Thyroid gland (tissue), 4 donors: Measurements from ENCODE around the gene SLC38A10. TPM values are rescaled to one million over a fixed set of nuclear protein-coding genes. Genes with fewer than 3 reads are reported as not detected.

Experiments
- DNase-seq, 2 donors: peaks; one replicate each; pipeline ENCODE4 v3.0.0-alpha.2; 2019
- H3K27ac ChIP-seq, 3 donors: fragments of 200-600 bp; sonication (generic); 1 replicate in 2 of 3; 2 replicates in 1 of 3; pipeline ENCODE4 v1.5.1; 2016 to 2019; ENCODE audit warnings: mild to moderate bottlenecking in 1 of 3, moderate library complexity in 1 of 3
- H3K27me3 ChIP-seq: fragments of 200-600 bp; sonication (generic); one replicate; pipeline ENCODE4 v1.5.1; 2019
- H3K36me3 ChIP-seq, 2 donors: fragments of 200-600 bp; sonication (generic); one replicate each; pipeline ENCODE4 v1.5.1; 2016 to 2019
- H3K4me1 ChIP-seq, 2 donors: fragments of 200-600 bp; sonication (generic); one replicate each; pipeline ENCODE4 v1.5.1; 2017 to 2019
- H3K4me3 ChIP-seq, 3 donors: fragments of 200-600 bp; sonication (generic); replicated peaks in 1 of 3; 1 replicate in 2 of 3; 2 replicates in 1 of 3; pipeline ENCODE4 v1.5.1; 2016; ENCODE audit warnings: mild to moderate bottlenecking in 1 of 3
- H3K9me3 ChIP-seq: fragments of 200-600 bp; sonication (generic); one replicate; pipeline ENCODE4 v1.5.1; 2017
- POLR2A ChIP-seq, 2 donors: fragments of 450-650 bp; IDR thresholded peaks; one replicate each; pipeline ENCODE4 v1.6.1; 2017; ENCODE audit warnings: antibody characterized with exemption in 2 of 2, mild to moderate bottlenecking in 2 of 2, moderate library complexity in 1 of 2
- WGBS, 2 donors: methylation state at CpG; one replicate each; pipeline ENCODE4 v1.1.5; 2017; 5-methylcytosine and 5-hydroxymethylcytosine counted together
- intact Hi-C: fragments of 100-400 bp; cut with DNase I; formaldehyde crosslinking; loops from one replicate; pipeline ENCODE4 v1.15.1; 2023
- total RNA-seq, 4 donors: library from RNA; depleted of rRNA; stranded (reverse); fragments of >200 nt; gene quantifications; one replicate each; pipeline ENCODE4 v1.2.3, GENCODE V29; 2016
- TF ChIP-seq, protein P1 (sequence below), 6 experiments: fragments of 200-600 bp in 3 of 6; fragments of 450-650 bp in 3 of 6; sonication (generic) in 3 of 6; IDR thresholded peaks; one replicate each; pipeline ENCODE4 v1.5.1; 2016 to 2019; ENCODE audit warnings: antibody characterized with exemption in 6 of 6, mild to moderate bottlenecking in 2 of 6, inconsistent platforms in 1 of 6, moderate library complexity in 1 of 6

The SLC38A10 gene
- total RNA-seq, 4 donors from 2014 or later, result 81.8 to 140 (median 121) TPM

GRCh38 chr17:81304196-81305015 is 9.3 kb upstream of the SLC38A10 start:
- H3K27ac ChIP-seq, result no peak overlapping the region
- peaks cover 6 to 13% of the 10 kb centered on the region in 2 donors for H3K4me1 ChIP-seq
- TF ChIP-seq, protein P1, sequence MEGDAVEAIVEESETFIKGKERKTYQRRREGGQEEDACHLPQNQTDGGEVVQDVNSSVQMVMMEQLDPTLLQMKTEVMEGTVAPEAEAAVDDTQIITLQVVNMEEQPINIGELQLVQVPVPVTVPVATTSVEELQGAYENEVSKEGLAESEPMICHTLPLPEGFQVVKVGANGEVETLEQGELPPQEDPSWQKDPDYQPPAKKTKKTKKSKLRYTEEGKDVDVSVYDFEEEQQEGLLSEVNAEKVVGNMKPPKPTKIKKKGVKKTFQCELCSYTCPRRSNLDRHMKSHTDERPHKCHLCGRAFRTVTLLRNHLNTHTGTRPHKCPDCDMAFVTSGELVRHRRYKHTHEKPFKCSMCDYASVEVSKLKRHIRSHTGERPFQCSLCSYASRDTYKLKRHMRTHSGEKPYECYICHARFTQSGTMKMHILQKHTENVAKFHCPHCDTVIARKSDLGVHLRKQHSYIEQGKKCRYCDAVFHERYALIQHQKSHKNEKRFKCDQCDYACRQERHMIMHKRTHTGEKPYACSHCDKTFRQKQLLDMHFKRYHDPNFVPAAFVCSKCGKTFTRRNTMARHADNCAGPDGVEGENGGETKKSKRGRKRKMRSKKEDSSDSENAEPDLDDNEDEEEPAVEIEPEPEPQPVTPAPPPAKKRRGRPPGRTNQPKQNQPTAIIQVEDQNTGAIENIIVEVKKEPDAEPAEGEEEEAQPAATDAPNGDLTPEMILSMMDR (IDR thresholded peaks at IDR 0.05), result no peak
- TF ChIP-seq POLR2A (IDR thresholded peaks at IDR 0.05), result no peak
- no peaks in the 10 kb centered on the region for H3K9me3 ChIP-seq
- no peaks in the 10 kb centered on the region for H3K27me3 ChIP-seq
- no peaks in the 10 kb centered on the region for H3K36me3 ChIP-seq
- no peak for DNase-seq
- intact Hi-C loops, result no loop called here
- WGBS, 2 donors, result 93% methylated on average over 21 to 35 of the region's 39 CpGs
- no peak overlapping the region for H3K4me3 ChIP-seq

DNA sequence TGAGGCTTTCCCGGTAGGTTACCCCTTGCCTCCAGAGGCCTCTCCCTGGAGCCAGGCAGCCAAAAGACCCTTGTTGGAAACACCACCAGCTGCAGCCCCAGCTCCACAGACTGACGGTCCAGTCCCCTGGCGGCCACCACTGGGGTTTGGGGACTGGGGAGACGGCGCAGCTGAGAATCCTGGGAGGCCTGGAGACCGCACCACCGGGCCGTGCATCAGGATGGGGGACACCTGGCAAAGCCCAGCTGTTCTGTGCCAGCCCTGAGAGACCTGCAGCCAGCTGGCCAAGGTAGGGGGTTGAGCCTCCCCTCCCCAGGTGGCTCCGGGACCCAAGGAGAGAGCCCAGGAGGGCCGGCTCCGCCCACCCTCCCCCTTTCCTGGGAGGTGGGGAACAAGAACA is 8.3 kb upstream of the SLC38A10 start:
- no peaks in the 10 kb centered on the region for H3K27me3 ChIP-seq
- H3K4me3 ChIP-seq, result no peak overlapping the region
- intact Hi-C loops, result no loop called here
- no peak for DNase-seq
- H3K9me3 ChIP-seq, result no peaks in the 10 kb centered on the region
- 60 to 100% methylated on average over 1 of the region's 11 CpGs for WGBS, 2 donors
- no peaks in the 10 kb centered on the region for H3K36me3 ChIP-seq
- no peak overlapping the region for H3K27ac ChIP-seq
- TF ChIP-seq POLR2A (IDR thresholded peaks at IDR 0.05), result no peak
- TF ChIP-seq, protein P1 (IDR thresholded peaks at IDR 0.05), result no peak
- peaks cover 0 to 5% of the 10 kb centered on the region in 2 donors for H3K4me1 ChIP-seq

DNA sequence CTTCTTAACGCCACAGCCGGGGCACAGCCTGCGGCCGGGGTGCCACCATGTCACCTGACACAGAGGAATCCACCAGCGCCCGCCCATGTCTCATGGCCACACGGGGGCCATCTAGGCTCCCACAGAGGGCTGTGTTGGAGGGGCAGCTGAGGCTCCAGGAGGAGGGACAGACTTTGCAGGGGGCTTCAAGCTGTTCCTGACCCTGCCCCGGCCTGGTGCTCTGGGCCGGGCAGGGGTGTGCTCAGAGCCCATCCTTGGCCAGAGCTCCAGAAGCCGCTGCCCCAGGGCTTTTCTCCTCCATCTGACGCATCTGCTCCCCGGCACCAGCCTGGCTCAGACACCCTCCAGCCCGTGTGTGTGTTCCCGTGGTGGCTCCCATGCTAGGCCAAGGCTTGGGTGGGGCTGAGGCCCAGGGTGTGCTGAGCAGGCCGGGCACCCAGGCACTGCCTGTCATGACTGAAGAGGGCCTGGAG is 7.8 kb upstream of the SLC38A10 start:
- Histone ChIP-seq H3K4me3 (no peak overlapping the region), H3K4me1 (peaks cover 0 to under 1% of the 10 kb centered on the region in 2 donors), H3K36me3 (no peaks in the 10 kb centered on the region), H3K27me3 (no peaks in the 10 kb centered on the region), H3K9me3 (no peaks in the 10 kb centered on the region), H3K27ac (no peak overlapping the region)
- intact Hi-C loops, result no loop called here
- 75 to 83% methylated on average over 2 to 8 of the region's 15 CpGs for WGBS, 2 donors
- DNase-seq, result no peak
- TF ChIP-seq POLR2A (IDR thresholded peaks at IDR 0.05), result no peak
- TF ChIP-seq, protein P1 (IDR thresholded peaks at IDR 0.05), result no peak

- Histone ChIP-seq H3K27me3 (no peaks in the 10 kb centered on the region), H3K9me3 (no peaks in the 10 kb centered on the region), H3K4me1 (no peaks in the 10 kb centered on the region), H3K27ac (no peak overlapping the region), H3K36me3 (no peaks in the 10 kb centered on the region), H3K4me3 (no peak overlapping the region)
- TF ChIP-seq POLR2A (IDR thresholded peaks at IDR 0.05), result no peak
- TF ChIP-seq, protein P1 (IDR thresholded peaks at IDR 0.05), result no peak
- DNase-seq, result no peak
- 80 to 95% methylated on average over 4 to 7 of the region's 10 CpGs for WGBS, 2 donors
- intact Hi-C loops, result no loop called here
Measured at GRCh38 chr17:81302324-81302723, 7.2 kb upstream of the SLC38A10 start.
